ENCODE results near the gene ZNF618.

ZNF618 gene

DNA sequence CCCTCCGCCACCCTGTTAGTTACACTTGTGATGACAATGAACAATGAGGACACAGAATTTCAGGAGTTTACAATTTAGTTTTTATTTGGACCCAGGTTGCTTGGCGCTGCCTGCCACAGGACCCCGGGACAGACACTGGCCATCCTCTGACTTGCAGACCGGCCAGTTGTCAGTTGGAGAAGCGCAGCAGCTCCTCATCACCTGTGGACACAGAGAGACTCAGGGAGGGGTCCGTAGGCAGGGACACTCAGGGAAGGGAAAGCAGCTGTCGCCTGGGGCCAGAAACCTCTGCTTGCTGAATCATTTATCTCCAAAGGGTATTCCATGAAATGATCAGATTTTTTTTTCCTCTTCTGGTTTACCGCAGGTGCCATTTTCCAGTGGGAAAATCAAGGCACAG, 184.0 kb downstream of the ZNF618 start:
- DNase-seq (ENCODE audit: low spot score): no peak

DNA sequence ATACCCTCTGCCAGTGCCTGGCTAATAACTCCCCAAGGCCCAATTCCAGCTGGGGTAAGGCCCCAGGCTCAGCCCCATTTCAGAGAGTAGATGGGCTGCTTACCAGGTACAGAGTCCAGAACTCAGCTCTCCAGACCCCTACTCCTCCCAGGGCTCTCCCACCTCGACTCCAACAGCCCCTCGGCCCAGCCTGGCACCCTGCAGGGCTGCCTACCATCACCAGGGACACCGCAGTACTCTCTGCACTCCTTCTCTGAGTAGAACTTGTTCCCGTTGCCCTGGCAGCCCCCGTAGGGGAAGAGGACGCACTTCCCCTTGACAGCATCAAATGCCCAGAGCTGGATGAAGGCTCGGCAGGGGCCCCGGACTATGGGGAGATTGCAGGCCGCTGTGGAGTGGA, 184.6 kb downstream of the ZNF618 start:
- DNase-seq (ENCODE audit: low spot score): no peak

DNA sequence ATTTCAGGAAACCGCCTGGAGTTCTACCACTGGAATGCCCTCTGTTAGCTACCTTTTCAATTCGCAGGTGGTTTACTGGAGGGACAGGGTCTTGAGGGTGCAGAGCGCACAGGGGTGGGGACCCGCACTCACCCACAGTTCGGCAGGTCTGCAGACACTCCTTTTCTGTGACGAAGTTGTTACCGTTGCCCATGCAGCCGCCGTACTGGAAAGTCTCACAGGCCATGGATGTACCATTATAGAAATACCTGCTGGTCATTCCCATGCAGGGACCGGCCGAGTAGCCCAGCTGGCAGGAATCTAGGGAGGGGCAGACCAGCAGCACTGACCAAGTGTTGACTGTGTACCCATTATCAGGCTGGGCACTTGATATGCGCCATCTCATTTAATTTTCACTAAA, 185.2 kb downstream of the ZNF618 start:
- no peak for DNase-seq (ENCODE audit: low spot score)

DNA sequence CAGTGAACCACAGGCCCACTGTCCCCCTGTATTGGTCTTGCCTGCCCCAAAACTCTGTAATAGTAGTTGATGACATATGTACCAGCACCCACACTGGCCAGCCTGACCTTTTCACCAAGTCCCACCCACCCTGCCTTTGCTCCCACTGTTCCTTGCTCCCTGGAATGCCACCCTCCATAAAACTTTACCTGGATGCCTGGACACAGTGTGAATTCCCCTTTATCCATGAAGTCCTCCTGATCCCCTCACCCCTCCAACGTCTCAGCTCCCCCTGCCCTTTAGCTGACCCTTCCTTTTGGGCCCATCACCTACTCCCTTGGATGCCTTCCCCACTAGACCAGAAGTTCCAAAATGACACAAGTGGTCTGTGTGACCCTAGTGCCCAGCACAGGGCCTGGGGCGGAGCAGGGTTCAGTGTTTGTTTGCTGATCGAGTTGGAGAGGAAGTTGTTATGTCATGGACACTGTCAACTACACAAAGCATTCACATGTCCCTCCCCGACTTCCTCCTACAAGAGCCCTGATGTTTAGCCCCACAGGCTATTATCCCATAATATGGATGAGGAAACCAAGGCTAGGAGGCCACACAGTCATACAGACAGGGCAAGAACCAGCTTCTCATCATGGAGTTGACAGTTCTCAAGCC, 185.8 kb downstream of the ZNF618 start:
- no peak for DNase-seq (ENCODE audit: low spot score)

DNA sequence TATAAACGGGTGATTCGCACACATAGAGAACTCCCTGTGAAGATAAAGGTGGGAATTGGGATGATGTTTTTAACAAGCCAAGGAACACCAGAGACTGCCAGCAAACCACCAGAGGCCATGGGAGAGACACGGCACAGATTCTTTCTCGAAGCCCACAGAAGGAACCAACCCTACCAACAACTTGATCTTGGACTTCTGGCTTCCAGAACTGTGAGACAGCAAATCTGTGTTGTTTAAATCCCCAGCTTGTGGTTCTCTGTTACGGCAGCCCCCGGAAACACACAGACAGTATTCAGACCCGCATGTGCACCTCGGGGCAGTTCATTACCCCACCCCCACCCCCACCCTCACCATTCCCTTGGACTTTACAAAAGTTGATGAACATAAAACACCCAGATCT, 189.2 kb downstream of the ZNF618 start:
- DNase-seq (ENCODE audit: low spot score): no peak

DNA sequence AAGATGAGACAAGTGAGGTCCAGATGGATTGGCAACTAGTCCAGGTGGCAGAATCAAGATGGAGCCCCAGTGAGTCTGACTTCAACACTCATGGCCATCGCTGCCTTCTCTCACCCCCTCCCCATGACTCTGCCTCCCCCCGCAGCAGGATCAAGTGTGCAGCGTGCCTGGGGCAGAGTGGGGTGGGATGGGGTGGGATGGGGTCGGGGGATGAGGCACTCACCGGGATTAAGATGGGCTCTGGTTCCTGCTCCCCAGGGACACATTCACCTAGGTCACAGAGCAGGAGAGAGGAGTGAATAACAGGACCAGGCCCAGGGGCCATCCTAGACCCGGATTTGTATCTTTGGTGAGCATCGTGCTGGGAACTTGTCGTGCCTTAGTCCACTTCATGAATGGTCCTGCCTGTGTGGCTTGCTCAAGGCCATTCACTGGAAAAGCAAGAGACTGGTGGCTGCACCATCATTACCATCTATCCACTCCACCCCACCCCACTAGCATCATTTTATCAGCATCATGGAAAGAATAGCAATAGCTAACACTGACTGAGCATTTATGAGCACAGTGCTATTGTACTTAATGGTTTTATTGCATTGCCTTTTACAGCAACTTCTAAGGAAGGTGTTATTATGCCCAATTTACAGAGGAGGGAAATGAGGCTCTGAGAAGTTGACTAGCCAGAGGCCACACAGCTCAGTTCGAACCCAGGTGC, 193.5 kb downstream of the ZNF618 start:
- DNase-seq (ENCODE audit: low spot score): no peak

DNA sequence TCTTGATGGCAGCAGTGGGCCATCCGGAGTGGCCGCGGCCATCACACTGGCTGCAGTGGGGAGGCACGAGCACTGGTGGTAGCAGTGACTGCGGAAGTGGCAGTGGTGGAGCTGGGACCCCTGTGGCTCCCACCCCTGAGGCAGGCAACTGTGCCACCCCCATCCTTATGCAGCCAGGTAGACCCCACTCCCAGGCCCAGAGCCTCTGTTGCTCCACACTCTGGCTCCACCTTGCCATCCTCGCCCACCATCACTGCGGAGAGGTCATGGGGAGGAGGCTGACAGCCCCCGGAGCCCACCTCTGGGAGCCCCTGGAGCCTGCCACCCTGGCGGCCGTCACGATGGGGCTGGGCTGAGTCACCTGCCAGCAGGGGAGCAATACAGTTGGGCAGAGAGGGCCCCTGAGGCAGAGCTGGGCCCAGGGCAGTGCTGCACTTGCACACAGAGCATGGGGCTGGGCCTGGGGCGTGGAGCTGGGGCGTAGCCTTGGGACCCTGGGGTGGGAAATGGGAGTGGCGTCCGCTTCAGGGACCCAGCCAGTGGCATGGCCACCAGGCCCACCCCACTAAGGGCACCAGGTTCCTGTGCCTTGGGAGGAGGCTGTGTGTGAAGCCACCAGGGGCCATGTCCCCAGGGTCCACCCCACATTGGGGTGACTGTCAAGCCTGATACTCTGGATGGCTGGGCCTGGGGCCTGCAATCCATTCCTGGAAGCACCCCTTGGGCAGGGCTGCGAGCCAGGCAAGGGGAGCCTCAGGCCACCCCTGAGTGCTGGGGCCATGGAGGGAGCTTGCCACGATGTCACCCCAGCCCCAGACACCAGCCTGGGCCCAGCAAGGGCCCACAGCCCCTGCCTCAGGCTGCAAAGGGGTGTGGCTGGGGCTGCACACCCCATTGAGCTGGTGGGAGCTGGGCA, 194.3 kb downstream of the ZNF618 start:
- no peak for DNase-seq (ENCODE audit: low spot score)

DNA sequence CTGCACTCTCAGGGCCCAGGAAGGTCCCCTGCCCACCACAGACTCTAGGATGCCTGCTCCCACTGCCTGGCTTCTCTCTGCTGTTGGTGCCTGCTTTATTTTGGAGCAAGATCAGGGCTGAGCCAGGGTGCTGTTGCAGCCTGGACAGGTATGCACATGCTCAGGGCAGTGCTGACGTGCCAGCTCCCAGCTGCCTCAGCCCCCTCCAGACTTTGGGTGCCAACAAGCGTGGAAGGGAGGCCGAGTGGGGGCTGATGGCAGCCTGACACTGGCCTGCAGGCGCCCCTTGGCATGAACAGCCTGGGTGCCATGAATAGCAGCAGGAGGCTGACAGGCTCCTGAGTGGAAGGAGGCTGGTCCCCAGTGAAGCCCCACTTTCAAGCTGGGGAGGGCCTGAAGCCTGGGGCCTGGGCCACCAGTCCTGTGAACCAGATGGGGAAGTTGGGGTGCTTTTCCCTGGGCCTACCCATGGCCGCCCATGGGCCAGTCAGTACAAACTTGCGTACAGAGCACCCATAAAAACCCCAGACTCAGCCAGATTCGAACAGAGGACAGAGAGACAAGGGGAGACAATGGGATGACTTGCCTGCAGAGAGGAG, 195.2 kb downstream of the ZNF618 start:
- DNase-seq (ENCODE audit: low spot score): no peak

DNA sequence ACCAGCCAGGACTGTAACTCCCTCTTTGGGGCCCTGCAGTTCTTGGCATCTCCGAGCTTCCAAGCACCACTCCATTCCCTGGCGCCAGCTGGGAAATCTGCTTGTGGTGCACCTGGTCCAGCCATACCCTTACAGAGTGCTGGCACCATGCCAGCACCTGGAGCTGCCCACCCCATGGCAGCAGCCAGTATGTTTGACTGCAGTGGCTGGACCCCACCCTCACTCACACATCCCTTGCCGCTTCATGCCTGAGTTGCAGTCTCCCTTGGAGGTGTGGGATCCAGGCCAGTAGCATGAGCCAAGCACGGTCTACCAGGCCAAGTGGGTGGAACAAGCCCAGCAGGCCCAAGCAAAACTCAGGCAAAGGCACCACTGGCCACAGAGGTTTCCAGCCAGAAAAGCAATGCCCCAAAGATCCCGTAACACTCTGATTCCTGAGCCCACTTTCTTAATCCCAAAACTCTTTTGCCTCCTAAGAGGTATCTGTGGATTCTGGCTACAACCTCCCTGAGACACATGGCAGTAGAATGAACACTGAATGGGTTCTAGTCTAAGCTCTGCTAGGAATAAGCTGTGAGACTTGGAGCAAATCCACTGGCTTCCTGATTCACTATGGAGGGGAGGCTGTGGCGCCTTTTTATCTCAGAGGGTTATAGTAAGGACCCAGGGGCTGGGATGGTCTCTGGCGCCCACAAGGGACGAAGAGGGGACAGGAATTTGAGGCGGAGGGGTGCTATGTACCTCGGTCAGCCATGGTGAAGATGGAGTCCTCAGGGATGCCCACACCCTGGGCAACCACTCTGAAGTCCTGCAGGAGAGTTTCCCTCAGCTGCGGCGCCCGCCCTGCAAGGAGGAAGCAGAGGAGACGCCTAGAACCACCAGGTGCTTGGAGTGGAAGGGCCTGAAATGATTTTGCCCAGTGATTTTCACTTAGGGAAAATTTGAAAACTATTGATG, 196.4 kb downstream of the ZNF618 start:
- no peak for DNase-seq (ENCODE audit: low spot score)

DNA sequence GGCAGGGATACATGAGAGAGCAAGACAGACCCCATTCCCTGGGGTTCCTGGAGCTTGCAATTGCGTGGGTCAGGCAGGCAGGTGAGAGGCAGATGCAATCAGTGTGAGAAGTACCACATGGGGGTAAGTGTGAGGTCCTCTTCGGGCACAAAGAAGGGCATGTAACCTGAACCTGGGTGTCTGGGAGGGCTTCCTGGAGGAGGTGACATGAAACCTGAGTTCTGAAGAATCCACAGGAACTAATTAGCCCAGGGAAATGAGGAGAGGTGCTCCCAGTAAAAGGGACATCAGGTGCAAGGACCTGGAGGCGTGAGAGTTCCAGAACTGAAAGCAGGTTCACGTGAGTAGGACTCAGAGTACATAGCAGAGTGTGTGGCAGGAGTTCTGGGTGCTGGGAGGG, 199.5 kb downstream of the ZNF618 start:
- DNase-seq (ENCODE audit: low spot score): no peak

DNA sequence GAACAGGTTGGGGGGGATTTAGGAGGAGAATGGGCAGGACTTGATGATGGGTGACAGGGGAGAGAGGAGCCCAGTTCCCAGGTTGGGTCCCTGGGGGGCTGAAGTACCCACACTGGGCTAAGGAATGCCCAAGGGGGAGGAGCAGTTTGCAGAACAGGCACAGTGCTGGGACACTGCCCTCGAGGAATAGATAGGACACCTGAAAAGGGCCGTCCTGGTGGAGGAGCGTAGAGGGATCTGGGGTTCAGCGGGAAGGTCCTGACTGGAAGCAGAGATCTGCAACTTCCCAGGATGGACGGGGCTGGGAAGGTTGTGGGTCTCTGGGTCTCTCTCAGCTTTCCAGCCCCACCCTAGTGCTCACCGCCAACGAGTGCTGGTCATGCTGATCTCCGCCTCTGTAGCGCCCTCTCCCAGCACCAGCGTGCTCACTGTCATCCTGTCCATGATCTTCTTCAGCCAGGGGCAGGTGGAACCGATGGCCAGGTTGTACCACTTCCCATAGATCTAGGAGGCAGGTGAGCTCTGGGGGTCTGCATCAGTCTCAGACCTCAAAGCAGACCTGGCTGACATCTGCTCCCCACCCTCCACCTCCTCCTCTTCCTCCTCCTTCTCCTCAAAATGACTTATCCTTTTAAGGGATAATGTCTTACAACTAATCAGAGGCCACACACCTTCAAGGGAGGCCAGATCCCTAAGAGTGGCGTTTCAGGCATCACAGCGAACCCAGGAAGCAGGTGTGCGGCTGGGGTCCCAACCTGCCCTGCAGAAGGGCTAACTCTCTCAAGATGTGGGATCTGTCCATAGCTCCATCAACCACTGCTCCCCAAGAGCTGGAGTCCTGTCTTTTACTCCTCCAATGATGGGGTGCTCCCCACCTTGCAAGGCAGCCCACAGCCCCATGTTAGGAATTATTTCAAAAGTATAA, 200.4 kb downstream of the ZNF618 start:
- DNase-seq (ENCODE audit: low spot score): no peak

DNA sequence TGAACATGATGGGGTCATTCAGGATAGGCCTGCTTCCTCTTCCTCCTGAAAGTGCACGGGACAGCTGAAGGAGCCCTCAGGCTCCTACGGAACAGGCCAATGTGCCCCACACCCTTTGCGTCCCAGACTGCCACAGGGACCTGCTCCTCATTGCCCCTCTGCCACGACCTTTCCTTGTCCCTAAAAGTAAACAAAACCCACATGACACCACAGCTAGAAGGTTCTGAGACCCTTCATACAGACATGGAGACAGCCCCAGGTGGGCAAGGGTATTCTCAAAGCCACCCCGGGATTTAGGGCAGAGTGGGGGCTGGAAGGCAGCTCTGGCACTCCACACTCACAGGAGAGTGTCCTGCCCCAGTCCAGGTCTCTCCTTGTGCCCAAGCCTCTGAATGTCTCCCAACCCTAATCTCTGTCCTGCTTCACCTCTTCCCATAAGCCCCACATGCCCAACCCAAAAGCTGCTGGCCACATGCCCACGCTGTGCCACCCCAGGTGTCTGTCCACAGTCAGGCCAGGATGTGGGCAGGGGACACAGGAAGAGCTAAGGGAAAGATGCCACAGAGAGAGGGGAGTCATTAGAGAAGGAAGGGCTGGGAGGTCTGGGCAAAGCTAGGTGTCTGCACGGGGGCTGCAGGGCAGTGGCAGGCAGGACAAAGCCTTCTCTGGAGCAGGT, 201.2 kb downstream of the ZNF618 start:
- no peak for DNase-seq (ENCODE audit: low spot score)

DNA sequence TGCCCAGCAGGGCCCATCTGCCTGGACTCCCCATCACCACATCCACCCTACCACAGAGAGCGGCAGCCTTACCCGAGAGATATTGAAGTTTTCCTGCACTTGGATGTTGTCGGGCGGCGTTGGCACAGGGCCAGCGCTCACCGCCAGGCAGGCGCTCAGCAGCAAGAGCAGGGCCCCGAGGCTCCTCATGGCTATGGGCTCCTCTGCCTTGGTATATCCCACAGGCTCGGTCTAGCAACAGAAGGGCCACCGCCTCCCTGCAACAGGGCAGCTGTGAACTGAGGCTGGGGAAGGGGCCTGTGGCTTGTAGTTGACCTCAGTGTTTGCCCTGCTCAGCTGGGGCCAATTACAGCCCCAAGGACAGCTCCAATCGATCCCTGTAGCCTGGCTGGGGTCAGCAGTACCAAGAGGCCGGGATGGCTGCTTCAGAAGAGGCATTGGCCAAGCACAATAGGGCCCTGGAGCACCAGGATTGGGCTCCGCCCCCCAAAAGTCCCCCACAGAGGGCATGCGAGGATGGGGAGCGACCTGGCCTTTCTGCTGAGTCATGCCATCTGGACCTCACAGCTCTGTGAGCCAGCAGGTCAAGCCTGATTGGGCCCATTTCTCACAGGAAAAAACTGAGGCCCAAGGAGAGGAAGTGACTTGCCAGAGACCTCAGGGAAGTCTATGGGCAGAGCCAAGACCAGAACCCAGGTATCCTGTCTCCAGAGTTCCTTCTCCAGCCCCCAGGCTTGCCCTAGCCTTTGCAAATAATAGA, 202.1 kb downstream of the ZNF618 start, which contains the start of gene AMBP:
Gene AMBP (minus strand): TSS at position 280 of the 760 bp plus-strand sequence. CDS start 91 bp downstream, at position 189.
- DNase-seq (ENCODE audit: low spot score): peak; percentile 54

DNA sequence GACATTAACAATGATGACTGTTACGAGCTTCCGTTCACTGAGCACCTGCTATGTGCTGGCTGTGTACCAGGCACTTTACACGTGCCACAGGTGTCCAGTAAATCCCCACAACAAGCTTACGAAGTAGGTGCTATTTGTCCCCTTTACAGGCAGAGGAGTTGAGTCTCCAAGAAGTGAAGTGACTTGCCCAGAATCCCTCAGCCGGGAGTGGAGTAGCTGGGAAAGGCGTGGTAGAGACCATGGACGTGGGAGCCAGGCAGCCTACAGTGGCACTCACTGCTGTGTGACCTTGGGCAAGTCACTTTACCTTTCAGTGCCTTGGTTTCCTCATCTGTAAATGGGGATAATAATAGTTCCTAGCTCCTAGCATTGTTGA, 202.7 kb downstream of the ZNF618 start:
- DNase-seq (ENCODE audit: low spot score): no peak

DNA sequence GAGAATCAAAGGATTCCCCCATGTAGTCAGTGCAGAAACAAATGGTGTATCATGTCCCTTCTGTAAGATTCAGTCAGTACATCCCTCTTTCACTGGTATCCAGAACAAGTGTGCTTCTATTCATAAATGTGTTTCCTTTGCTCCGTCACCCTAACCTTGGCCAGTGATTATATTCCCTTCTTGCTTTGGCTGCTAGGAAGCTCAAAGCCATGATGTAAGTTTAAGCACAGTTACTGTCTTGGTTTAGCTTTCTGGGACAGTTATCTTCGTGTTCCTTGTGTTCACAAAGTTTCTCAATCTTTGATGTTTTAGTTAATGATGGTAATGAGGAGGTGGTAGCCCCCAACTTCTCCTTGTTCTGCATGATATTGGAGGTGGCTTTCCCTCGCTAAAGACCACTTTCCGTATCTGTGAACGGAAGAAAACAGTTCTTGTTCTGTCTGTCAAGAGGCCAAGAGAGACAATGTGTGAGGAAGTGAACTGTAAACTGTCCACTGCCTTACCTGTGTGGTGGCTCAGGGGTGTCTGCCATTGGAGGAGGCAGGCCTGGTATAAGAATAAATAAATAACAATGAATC, 204.2 kb downstream of the ZNF618 start:
- no peak for DNase-seq (ENCODE audit: low spot score)

DNA sequence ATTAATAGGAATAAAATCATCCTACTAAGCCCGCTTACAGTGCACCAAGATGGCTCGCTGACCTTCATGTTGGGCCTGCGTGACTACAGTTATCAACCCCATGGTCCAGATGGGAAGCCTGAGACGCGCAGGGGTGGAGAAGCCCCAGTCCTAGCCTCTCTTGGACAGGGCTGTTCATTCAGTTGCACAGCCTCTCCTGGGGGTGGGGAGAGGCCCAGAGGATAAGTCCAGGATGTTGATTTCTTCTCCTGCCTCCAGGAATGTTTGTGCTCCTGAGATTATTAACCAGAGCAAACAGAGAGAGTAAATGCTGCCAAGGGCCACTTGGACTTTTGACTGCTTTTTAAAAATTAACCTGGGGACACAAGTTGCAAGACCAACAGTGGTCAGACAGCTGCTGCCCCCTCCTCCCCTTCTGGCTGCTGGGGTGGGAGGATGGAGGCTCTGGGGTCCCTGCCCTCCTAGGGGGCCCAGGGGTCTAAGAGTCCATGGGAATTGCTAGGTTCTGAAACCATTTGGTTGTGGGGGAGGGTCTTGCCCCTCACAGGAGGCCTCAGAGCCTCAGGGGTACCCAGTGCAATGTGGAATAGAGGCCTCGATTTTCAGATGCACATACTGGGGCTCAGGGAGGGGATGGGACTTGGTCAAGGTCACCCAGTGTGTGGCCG, 204.8 kb downstream of the ZNF618 start:
- DNase-seq (ENCODE audit: low spot score): peak; percentile 52

DNA sequence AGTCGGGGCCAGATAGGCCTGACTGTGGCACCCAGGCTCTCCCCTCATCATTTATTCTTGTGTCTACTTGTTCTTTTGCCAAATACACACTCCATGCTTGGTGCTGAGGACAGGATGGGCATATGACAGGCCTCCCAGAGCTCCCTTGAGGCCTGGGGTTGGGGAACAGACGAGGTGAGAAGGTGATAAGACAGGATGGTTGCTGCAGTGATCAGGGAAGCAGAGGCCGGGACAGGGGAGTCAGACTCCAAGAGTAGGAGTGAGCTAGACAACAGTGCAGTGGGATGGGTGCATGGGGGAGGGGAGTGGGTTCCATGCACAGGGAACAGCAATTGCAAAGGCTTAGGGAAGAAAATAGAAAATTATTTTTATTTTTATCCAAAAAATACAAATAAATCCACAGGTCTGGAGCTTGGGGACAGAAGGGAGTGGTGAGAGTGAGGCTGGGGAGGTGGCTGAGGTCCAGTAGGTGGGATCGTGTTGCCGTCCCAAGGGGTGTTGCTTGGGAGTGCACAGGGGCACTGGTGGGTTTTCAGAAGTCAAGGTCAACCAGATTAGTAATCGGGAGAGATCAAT, 205.4 kb downstream of the ZNF618 start:
- DNase-seq (ENCODE audit: low spot score): peak; percentile 41

Data from HuH-7.5 (cell line).